ENCODE data around the gene CDCA8.
"Not testable (repeated sequence)": the region's sequence is repeated elsewhere in the genome, so short reads cannot be mapped to it uniquely, and the experiment has no call there.

Gene CDCA8

GRCh38 chr1:37731312-37732019 is 39.1 kb downstream of the CDCA8 start:
- DNase-seq (ENCODE audit: extremely low read depth, low read depth), result no peak
- TF ChIP-seq, protein P1, sequence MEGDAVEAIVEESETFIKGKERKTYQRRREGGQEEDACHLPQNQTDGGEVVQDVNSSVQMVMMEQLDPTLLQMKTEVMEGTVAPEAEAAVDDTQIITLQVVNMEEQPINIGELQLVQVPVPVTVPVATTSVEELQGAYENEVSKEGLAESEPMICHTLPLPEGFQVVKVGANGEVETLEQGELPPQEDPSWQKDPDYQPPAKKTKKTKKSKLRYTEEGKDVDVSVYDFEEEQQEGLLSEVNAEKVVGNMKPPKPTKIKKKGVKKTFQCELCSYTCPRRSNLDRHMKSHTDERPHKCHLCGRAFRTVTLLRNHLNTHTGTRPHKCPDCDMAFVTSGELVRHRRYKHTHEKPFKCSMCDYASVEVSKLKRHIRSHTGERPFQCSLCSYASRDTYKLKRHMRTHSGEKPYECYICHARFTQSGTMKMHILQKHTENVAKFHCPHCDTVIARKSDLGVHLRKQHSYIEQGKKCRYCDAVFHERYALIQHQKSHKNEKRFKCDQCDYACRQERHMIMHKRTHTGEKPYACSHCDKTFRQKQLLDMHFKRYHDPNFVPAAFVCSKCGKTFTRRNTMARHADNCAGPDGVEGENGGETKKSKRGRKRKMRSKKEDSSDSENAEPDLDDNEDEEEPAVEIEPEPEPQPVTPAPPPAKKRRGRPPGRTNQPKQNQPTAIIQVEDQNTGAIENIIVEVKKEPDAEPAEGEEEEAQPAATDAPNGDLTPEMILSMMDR (IDR thresholded peaks at IDR 0.05; ENCODE audit: low read depth, low read length, missing control alignments), result no peak
- H3K4me3 ChIP-seq (replicated peaks; ENCODE audit: low read depth, low read length), result no peak overlapping the region

- TF ChIP-seq, protein P1 (IDR thresholded peaks at IDR 0.05; ENCODE audit: low read depth, low read length, missing control alignments), result no peak
- H3K4me3 ChIP-seq (replicated peaks; ENCODE audit: low read depth, low read length), result no peak overlapping the region
- no peak for DNase-seq (ENCODE audit: extremely low read depth, low read depth)
Observed at GRCh38 chr1:37732111-37732780, 39.9 kb downstream of the CDCA8 start.

DNA sequence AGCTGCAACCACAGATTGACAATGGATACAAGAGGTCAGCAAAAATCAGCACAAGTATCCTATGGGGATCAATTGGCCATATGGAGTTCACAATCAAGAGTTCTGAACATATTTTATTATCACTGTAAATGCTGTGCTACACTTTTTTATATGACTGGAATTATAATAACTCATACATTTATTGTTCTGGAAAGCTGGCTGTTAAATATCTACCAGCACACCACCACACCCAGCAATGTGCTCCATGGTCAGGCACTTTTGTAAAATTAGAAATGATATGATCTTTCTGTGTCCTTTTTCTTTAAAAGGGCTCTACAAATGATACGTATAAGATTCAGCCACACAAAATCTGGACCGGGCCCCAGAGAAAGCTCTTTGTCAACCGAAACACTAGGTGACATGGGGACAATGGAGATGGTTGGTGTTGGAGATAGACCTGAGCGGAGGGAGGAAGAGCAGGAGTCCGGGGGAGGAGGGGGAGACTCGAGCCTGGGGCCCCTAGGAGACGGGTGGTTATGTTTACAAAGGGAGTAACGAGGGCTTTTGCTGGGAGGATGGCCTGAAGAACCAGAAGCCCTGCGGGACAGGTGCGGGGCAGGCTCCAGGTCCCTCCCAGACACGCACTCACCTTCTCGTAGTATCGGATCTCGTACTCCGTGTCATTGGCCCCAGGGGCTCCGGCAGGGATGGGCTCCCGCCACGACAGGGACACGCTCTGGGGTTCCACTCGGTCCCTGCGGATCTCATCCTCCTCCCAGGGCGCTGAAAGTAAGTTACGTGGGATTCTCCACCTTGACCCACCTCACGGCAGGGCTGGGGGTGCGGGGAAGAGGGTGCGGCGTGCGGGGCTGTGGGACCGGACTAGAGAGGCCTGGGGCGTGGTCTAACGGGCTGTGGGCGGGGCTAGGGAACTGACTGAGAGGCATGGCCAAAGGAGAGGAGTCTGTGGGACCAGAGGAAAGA is 42.6 kb downstream of the CDCA8 start:
- TF ChIP-seq, protein P1 (IDR thresholded peaks at IDR 0.05; ENCODE audit: low read depth, low read length, missing control alignments), result no peak
- no peak for DNase-seq (ENCODE audit: extremely low read depth, low read depth)
- no peak overlapping the region for H3K4me3 ChIP-seq (replicated peaks; ENCODE audit: low read depth, low read length)

- not testable (repeated sequence) for H3K4me3 ChIP-seq (replicated peaks; ENCODE audit: low read depth, low read length); DNase-seq (ENCODE audit: extremely low read depth, low read depth)
Observed at GRCh38 chr1:37737975-37738374, 45.7 kb downstream of the CDCA8 start.

DNA sequence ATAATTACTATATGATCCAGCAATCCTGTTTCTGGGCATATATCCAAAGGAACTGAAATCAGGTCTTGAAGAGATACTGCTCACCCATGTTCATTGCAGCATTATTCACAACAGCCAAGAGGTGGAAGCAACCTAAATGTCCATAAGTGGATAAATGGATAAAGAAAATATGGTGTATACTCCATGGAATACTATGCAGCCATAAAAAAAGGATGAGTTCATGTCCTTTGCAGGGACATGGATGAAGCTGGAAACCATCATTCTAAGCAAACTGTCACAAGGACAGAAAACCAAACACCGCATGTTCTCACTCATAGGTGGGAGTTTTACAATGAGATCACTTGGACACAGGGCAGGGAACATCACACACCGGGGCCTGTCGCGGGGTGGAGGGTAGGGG is 46.3 kb downstream of the CDCA8 start:
- not testable (repeated sequence) for DNase-seq (ENCODE audit: extremely low read depth, low read depth); H3K4me3 ChIP-seq (replicated peaks; ENCODE audit: low read depth, low read length)

DNA sequence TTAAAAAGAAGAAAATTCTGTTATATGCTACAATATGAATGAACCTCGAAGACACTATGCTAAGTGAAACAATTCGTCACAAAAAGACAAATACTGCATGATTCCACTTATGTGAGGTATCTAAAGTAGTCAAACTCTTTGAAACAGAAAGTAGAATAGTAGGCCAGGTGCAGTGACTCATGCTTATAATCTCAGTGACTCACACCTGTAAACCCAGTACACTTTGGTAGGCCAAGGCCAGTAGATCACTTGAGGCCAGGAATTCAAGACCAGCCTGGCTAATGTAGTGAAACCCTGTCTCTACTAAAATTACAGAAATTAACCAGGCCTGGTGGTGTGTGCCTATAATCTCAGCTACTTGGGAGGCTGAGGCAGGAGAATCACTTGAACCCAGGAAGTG is 46.9 kb downstream of the CDCA8 start:
- no peak for DNase-seq (ENCODE audit: extremely low read depth, low read depth)
- H3K4me3 ChIP-seq (replicated peaks; ENCODE audit: low read depth, low read length), result no peak overlapping the region
- TF ChIP-seq, protein P1 (IDR thresholded peaks at IDR 0.05; ENCODE audit: low read depth, low read length, missing control alignments), result no peak

- no peak overlapping the region for H3K4me3 ChIP-seq (replicated peaks; ENCODE audit: low read depth, low read length)
- TF ChIP-seq, protein P1 (IDR thresholded peaks at IDR 0.05; ENCODE audit: low read depth, low read length, missing control alignments), result no peak
- no peak for DNase-seq (ENCODE audit: extremely low read depth, low read depth)
Observed at GRCh38 chr1:37741130-37741529, 48.8 kb downstream of the CDCA8 start.

Measured in HFF-Myc (cell line).